HG03280 (cell line): ENCODE data around the gene SMTN.

ENCODE experiments used
- ATAC-seq: cut with Tn5 transposase; IDR thresholded peaks from one replicate; pipeline ENCODE4 v1.9.1; 2021; ENCODE audit warnings: mild to moderate bottlenecking, moderate library complexity; ENCODE audit not compliant: unreplicated experiment

SMTN gene

GRCh38 chr22:31148953-31149627 lies 68.0 kb downstream of the SMTN start:
- ATAC-seq, result no peak

GRCh38 chr22:31150615-31151014 lies 69.5 kb downstream of the SMTN start:
- no peak for ATAC-seq

- no peak for ATAC-seq
These were observed 70.8 kb downstream of the SMTN start for GRCh38 chr22:31151872-31152271.

GRCh38 chr22:31153357-31153756 lies 72.2 kb downstream of the SMTN start:
- no peak for ATAC-seq
